Activated CD8-positive, alpha-beta memory T cell treated with anti-CD3 and anti-CD28 coated beads, Interleukin-2, amount 10 ng/mL, durations not matched to agents 7 days and 5 days (primary cell): ENCODE measurements around the gene TUBB4A. TPM values are rescaled to one million over a fixed set of nuclear protein-coding genes. Genes with fewer than 3 reads are reported as not detected.
"Not testable (repeated sequence)": the region's sequence is repeated elsewhere in the genome, so short reads cannot be mapped to it uniquely, and the experiment has no call there.

Source experiments
- ATAC-seq: fragments of 150-1000 bp; cut with Tn5 transposase; one replicate; pipeline ENCODE4 v1.10.0; 2021; ENCODE audit warnings: moderate library complexity
- CTCF ChIA-PET: fragments of 350-600 bp; sonication (Branson Sonifier 250); formaldehyde crosslinking; loops from one replicate; lab custom pipeline; 2021; ENCODE audit warnings: antibody characterized with exemption; lab: Charles Lee
- DNase-seq: peaks from one replicate; pipeline ENCODE4 v3.0.0-alpha.2; 2020
- H3K27ac Mint-ChIP-seq: one replicate; pipeline ENCODE4 v1.8.0; 2021; ENCODE audit warnings: mild to moderate bottlenecking, mixed read lengths
- H3K27me3 Mint-ChIP-seq: one replicate; pipeline ENCODE4 v1.8.0; 2021; ENCODE audit warnings: mixed read lengths
- H3K36me3 Mint-ChIP-seq: one replicate; pipeline ENCODE4 v1.8.0; 2021; ENCODE audit warnings: mild to moderate bottlenecking, mixed read lengths
- H3K4me1 Mint-ChIP-seq: one replicate; pipeline ENCODE4 v1.8.0; 2021; ENCODE audit warnings: mixed read lengths
- H3K4me3 Mint-ChIP-seq: one replicate; pipeline ENCODE4 v1.8.0; 2021; ENCODE audit warnings: mild to moderate bottlenecking, moderate library complexity, mixed read lengths
- H3K9me3 Mint-ChIP-seq: one replicate; pipeline ENCODE4 v1.8.0; 2022; ENCODE audit warnings: low read depth, mixed read lengths
- total RNA-seq, 2 experiments: library from RNA; stranded (reverse); gene quantifications; one replicate each; pipeline ENCODE4 v1.2.3, GENCODE V29; 2021

The TUBB4A gene
- total RNA-seq, result 1 to 10 TPM; 7.5 to 8.1 TPM

DNA sequence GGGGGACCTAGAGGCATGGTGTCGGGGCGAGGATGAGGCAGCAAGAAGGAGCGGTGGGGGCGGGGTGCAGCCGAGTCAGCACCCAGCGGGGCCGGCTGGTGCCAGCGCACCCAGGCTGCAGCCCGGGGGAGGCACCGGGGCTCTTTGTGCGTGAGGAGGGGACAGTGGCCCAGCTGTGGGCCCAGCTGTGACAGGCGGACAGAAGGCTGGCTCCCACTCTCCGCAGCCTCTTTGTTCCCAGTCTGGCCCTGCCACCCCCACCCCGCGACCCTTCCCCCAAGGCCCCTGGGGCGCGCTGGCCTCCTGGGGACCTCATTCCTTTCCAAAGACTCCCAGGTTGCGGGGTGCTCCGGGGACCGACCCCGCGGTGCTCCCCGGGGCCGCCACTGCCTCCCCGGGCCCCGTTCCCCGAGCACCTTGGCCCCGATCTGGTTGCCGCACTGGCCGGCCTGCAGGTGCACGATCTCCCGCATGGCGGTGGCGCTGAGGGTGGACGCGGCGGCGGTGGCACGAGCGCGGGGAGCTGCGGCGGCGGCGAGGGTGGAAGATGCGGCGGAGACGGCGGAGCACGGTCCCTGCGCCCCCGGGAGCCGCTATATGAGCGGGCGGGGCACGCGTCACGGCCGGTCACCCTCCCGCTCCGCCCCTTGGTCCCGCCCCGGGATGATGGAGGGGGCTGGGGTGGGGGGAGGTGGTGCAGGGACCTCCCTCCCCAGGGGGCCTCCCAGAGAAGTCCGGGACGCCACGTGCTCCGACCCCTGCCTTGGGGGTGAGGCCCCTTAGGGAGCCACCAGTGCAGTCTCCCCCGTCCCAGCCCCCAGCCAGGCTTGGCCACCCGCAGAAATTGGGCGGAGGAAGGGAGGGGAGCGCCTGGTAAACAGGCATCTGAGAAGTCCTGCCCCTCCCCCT lies at the start of gene TUBB4A:
Gene TUBB4A, minus strand, starts transcription at position 570 of the 909 bp plus-strand sequence. Its CDS starts 97 bp downstream, at position 473.
- ATAC-seq (peak; percentile 76), DNase-seq (peak; percentile 65)
- CTCF ChIA-PET, result interaction anchor here (1.0 to 4.3 kb wide), 3 partner anchors 12 to 21 kb away, joined by 6 to 23 read pairs (median 7); partner anchors contain the start of gene DENND1C
- H3K4me1 Mint-ChIP-seq, result peaks cover 32% of the 10 kb centered on the region
- peaks cover 9% of the 10 kb centered on the region for H3K27me3 Mint-ChIP-seq
- H3K27ac Mint-ChIP-seq, result no peak within 1 kb of the TSS
- H3K36me3 Mint-ChIP-seq, result no peaks in the 10 kb centered on the region
- H3K4me3 Mint-ChIP-seq, result peak within 1 kb of the TSS; percentile 73
- no peaks in the 10 kb centered on the region for H3K9me3 Mint-ChIP-seq

GRCh38 chr19:6551091-6551490 lies 49.0 kb upstream of the TUBB4A start:
- Mint-ChIP-seq H3K27me3 (peaks cover 3% of the 10 kb centered on the region), H3K4me3 (no peak overlapping the region), H3K9me3 (peaks cover 4% of the 10 kb centered on the region), H3K36me3 (peaks cover 3% of the 10 kb centered on the region), H3K4me1 (peaks cover 31% of the 10 kb centered on the region), H3K27ac (no peak overlapping the region)
- CTCF ChIA-PET, result interaction anchor here (1.1 to 4.5 kb wide), 13 partner anchors 8 to 312 kb away, joined by 3 to 43 read pairs (median 7); no protein-coding TSS in a partner anchor
- ATAC-seq, result no peak
- no peak for DNase-seq

GRCh38 chr19:6550679-6551078 lies 48.6 kb upstream of the TUBB4A start:
- CTCF ChIA-PET, result interaction anchor here (1.5 to 4.5 kb wide), 8 partner anchors 8 to 313 kb away, joined by 3 to 43 read pairs (median 8); no protein-coding TSS in a partner anchor
- not testable (repeated sequence) for H3K36me3 Mint-ChIP-seq, H3K4me3 Mint-ChIP-seq, H3K27ac Mint-ChIP-seq, H3K27me3 Mint-ChIP-seq, ATAC-seq, H3K9me3 Mint-ChIP-seq, DNase-seq
- H3K4me1 Mint-ChIP-seq, result peaks cover 31% of the 10 kb centered on the region

DNA sequence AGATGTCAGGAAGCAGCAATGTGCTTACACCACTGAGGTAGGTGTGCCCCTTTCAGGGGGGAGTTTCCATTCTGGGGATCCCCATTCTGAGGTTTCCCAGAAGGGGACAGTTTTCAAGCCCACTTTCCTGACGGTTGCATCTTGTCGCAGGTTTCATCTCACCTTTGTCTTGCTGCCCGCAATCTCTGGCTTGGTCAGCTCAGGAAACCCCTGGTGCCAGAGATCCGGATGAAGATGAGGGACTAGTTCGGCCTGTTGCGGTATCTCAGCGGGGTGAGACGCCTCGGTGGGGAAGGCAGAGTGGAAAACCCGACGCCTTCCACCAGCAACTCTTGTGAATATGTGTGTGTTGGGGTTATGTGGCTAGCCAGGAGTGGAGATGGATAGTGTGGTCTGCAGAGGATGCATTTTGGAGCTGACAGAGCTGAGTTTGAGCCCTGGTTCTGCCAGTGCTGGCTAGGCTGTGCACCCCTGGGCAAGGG lies 41.8 kb upstream of the TUBB4A start:
- Mint-ChIP-seq H3K27ac (no peak overlapping the region), H3K27me3 (no peaks in the 10 kb centered on the region), H3K36me3 (no peaks in the 10 kb centered on the region), H3K9me3 (peaks cover 4% of the 10 kb centered on the region), H3K4me1 (peaks cover 21% of the 10 kb centered on the region), H3K4me3 (no peak overlapping the region)
- DNase-seq (no peak), ATAC-seq (no peak)
- CTCF ChIA-PET, result interaction anchor here (1.9 kb wide), 1 partner anchor 8 kb away, joined by 7 read pairs; no protein-coding TSS in a partner anchor

DNA sequence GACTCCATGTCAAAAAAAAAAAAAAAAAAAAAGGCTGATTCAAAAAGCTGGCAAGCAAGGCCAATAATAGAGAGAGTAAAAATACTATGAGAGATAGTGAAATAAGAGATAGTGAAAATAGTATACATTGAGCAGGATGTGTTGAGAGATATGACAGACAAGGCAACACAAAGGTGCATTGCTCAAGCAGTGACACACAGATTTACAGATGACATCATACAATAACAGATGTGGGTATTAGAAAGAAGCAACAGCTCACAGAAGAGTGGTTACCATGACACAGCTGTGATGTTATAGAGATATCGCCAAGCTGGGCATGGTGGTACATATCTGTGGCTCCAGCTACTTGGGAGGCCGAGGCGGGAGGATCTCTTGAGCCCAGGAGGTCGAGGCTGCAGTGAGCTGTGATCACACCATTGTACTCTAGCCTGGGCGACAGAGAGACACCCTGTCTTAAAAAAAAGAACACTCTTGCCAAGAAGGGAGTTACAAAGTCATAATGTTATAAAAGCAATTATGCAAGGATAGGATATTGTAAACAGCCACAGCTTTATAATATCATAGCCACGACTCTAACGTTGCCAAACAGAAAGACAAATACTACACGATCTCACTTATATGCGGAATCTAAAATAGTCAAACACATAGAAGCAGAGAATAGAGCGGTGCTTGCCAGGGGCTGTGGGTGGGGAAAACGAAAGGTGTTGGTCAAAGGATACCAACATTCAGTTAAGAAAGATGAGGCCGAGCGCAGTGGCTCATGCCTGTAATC lies 39.0 kb upstream of the TUBB4A start:
- DNase-seq, result no peak
- no peaks in the 10 kb centered on the region for H3K9me3 Mint-ChIP-seq
- H3K4me3 Mint-ChIP-seq, result no peak overlapping the region
- H3K27me3 Mint-ChIP-seq, result no peaks in the 10 kb centered on the region
- no peak for ATAC-seq
- H3K4me1 Mint-ChIP-seq, result peaks cover 27% of the 10 kb centered on the region
- no peak overlapping the region for H3K27ac Mint-ChIP-seq
- CTCF ChIA-PET, result interaction anchor here (0.9 to 1.9 kb wide), 2 partner anchors 11 to 322 kb away, joined by 5 to 11 read pairs; no protein-coding TSS in a partner anchor
- peaks cover 5% of the 10 kb centered on the region for H3K36me3 Mint-ChIP-seq

- DNase-seq (no peak), ATAC-seq (no peak)
- no peak overlapping the region for H3K27ac Mint-ChIP-seq
- no peaks in the 10 kb centered on the region for H3K9me3 Mint-ChIP-seq
- peaks cover 36% of the 10 kb centered on the region for H3K4me1 Mint-ChIP-seq
- no peaks in the 10 kb centered on the region for H3K27me3 Mint-ChIP-seq
- CTCF ChIA-PET, result interaction anchor here (1.9 kb wide), 1 partner anchor 12 kb away, joined by 11 read pairs; no protein-coding TSS in a partner anchor
- peaks cover 13% of the 10 kb centered on the region for H3K36me3 Mint-ChIP-seq
- no peak overlapping the region for H3K4me3 Mint-ChIP-seq
These were observed 37.4 kb upstream of the TUBB4A start for GRCh38 chr19:6539514-6539913.

DNA sequence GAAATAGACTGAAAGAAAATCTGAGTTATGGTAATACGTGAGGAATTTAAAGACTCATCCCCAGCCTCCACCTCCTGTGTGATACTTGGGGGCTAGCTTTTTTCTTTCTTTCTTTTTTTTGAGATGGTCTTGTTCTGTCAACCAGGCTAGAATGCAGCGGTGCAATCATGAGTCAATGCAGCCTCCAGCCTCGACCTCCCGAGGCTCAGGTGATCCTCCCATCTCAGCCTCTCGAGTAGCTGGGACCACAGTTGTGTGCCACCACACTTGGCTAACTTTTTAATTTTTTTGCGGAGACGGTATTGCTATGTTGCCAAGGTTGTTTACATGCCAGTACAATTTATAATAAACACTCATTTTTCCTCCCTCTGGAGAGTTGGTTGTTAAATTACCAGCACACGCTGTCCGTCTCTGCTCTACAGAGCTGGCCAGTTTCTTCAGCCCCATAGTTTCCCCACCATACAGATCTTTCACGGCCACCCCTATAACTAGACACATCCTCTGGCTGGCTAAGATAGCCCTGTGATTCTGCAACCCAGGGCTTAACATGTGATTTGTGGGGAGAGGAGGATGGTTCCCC lies 33.5 kb upstream of the TUBB4A start:
- Mint-ChIP-seq H3K4me1 (peaks cover 45% of the 10 kb centered on the region), H3K9me3 (no peaks in the 10 kb centered on the region), H3K4me3 (peak overlapping the region; percentile 40), H3K36me3 (peaks cover 19% of the 10 kb centered on the region), H3K27me3 (peaks cover 17% of the 10 kb centered on the region), H3K27ac (peak overlapping the region; percentile 86)
- no peak for ATAC-seq
- CTCF ChIA-PET, result interaction anchor here (1.0 to 5.1 kb wide), 6 partner anchors 11 to 89 kb away, joined by 3 to 43 read pairs (median 4); no protein-coding TSS in a partner anchor
- peak; percentile 43 for DNase-seq

GRCh38 chr19:6534451-6535093 lies 32.5 kb upstream of the TUBB4A start:
- no peak overlapping the region for H3K27ac Mint-ChIP-seq
- ATAC-seq (no peak), DNase-seq (no peak)
- H3K4me3 Mint-ChIP-seq, result no peak overlapping the region
- peaks cover 55% of the 10 kb centered on the region for H3K4me1 Mint-ChIP-seq
- H3K27me3 Mint-ChIP-seq, result peaks cover 28% of the 10 kb centered on the region
- no peaks in the 10 kb centered on the region for H3K9me3 Mint-ChIP-seq
- CTCF ChIA-PET, result interaction anchor here (0.9 to 5.1 kb wide), 3 partner anchors 11 to 17 kb away, joined by 3 to 43 read pairs (median 4); no protein-coding TSS in a partner anchor
- peaks cover 19% of the 10 kb centered on the region for H3K36me3 Mint-ChIP-seq

GRCh38 chr19:6533746-6534418 lies 31.8 kb upstream of the TUBB4A start:
- no peak overlapping the region for H3K4me3 Mint-ChIP-seq
- H3K4me1 Mint-ChIP-seq, result peaks cover 56% of the 10 kb centered on the region
- H3K27ac Mint-ChIP-seq, result no peak overlapping the region
- H3K27me3 Mint-ChIP-seq, result peaks cover 32% of the 10 kb centered on the region
- ATAC-seq, result no peak
- DNase-seq, result no peak
- H3K36me3 Mint-ChIP-seq, result peaks cover 19% of the 10 kb centered on the region
- H3K9me3 Mint-ChIP-seq, result no peaks in the 10 kb centered on the region
- CTCF ChIA-PET, result interaction anchor here (0.9 to 5.1 kb wide), 2 partner anchors 10 to 17 kb away, joined by 3 to 43 read pairs; no protein-coding TSS in a partner anchor

- CTCF ChIA-PET, result interaction anchor here (0.9 to 2.4 kb wide), 4 partner anchors 15 to 18 kb away, joined by 4 to 9 read pairs (median 6); no protein-coding TSS in a partner anchor
- peak overlapping the region; percentile 79 for H3K4me3 Mint-ChIP-seq
- H3K27ac Mint-ChIP-seq, result peak overlapping the region; percentile 18
- DNase-seq, result no peak
- ATAC-seq, result no peak
- H3K36me3 Mint-ChIP-seq, result peaks cover 19% of the 10 kb centered on the region
- H3K4me1 Mint-ChIP-seq, result peaks cover 54% of the 10 kb centered on the region
- no peaks in the 10 kb centered on the region for H3K9me3 Mint-ChIP-seq
- H3K27me3 Mint-ChIP-seq, result peaks cover 34% of the 10 kb centered on the region
These were observed 30.9 kb upstream of the TUBB4A start for GRCh38 chr19:6533000-6533328.

DNA sequence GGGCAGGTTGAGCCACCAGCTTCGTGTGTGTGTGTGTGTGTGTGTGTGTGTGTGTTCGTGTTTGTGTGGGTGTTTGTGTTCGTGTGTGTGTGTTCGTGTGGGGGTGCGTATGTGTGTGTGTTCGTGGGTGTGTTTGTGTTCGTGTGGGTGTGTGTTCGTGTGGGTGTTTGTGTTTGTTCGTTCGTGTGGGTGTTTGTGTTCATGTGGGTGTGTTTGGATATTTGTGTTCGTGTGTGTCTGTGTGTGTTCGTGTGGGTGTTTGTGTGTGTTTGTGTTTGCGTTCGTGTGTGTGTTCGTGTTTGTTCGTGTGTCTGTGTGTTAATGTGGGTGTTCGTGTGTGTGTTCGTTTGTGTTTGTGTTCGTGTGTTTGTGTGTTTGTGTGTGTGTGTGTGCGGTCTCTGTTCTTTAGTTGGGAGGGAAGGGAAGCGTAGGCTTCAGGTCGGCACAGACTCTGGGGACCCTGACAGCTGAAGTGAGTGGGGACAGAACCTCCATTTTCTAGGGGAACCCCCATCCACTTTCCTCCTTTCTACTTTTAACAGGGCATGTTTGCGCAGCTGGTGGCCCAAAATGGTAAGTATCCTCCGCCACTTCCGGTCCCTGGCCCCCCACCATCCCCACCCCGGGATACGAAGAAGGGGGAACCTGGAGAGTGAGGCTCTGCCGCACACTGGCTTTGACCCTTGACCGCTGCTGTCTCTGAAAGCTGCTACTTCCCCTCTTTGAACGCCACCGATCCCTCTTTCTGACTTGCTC lies 30.3 kb upstream of the TUBB4A start:
- Mint-ChIP-seq H3K36me3 (peaks cover 19% of the 10 kb centered on the region), H3K4me3 (peak overlapping the region; percentile 79), H3K27me3 (peaks cover 38% of the 10 kb centered on the region), H3K9me3 (no peaks in the 10 kb centered on the region), H3K4me1 (peaks cover 53% of the 10 kb centered on the region), H3K27ac (peak overlapping the region; percentile 55)
- peak; percentile 74 for DNase-seq
- peak; percentile 6 for ATAC-seq
- CTCF ChIA-PET, result interaction anchor here (0.9 to 2.4 kb wide), 4 partner anchors 14 to 19 kb away, joined by 4 to 9 read pairs (median 6); no protein-coding TSS in a partner anchor
